GM21390 (cell line): ENCODE data around the gene ADSS2.
A peak's percentile ranks its signal among the peaks of the same experiment; 100 is the strongest.
"Not testable (repeated sequence)": the region's sequence is repeated elsewhere in the genome, so short reads cannot be mapped to it uniquely, and the experiment has no call there.

Source experiments
- ATAC-seq: cut with Tn5 transposase; IDR thresholded peaks from one replicate; pipeline ENCODE4 v1.9.1; 2021; ENCODE audit not compliant: unreplicated experiment

ADSS2 gene

GRCh38 chr1:244451539-244451950 lies at the start of gene ADSS2:
Gene ADSS2, minus strand, starts transcription at chr1:244451909. Its CDS starts 92 bp downstream, at chr1:244451817.
- peak; percentile 17 for ATAC-seq

DNA sequence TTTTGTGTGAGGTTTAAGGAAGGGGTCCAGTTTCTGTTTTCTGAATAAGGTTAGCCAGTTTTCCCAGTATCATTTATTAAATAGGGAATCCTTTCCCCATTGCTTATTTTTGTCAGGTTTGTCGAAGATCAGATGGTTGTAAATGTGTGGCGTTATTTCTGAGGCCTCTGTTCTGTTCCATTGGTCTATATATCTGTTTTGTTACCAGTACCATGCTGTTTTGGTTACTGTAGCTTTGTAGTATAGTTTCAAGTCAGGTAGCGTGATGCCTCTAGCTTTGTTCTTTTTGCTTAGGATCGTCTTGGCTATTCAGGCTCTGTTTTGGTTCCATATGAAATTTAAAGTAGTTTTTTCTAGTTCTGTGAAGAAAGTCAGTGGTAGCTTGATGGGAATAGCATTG lies 48.8 kb upstream of the ADSS2 start:
- not testable (repeated sequence) for ATAC-seq

- ATAC-seq = not testable (repeated sequence)
Observed at GRCh38 chr1:244499484-244499883, 47.8 kb upstream of the ADSS2 start.

GRCh38 chr1:244497805-244498204 lies 46.1 kb upstream of the ADSS2 start:
- ATAC-seq = no peak

- ATAC-seq = no peak
Observed at GRCh38 chr1:244496186-244496585, 44.5 kb upstream of the ADSS2 start.

GRCh38 chr1:244494653-244495052 lies 42.9 kb upstream of the ADSS2 start:
- ATAC-seq = no peak

DNA sequence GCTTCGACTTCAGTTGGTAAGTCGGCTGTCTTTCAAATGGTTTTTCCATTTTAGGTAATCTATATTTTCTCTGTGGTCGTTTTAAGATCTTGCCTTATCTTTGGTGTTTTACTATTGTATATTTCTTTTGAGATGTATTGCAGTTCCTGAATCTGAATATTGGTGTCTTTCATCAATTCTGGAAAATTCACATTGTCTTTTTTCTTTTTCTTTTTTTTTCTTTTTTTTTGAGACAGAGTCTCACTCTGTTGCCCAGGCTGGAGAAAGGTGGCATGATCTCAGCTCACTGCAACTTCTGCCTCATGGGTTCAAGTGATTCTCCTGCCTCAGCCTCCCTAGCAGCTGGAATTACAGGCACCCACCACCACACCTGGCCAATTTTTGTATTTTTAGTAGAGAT lies 33.3 kb upstream of the ADSS2 start:
- ATAC-seq = not testable (repeated sequence)

DNA sequence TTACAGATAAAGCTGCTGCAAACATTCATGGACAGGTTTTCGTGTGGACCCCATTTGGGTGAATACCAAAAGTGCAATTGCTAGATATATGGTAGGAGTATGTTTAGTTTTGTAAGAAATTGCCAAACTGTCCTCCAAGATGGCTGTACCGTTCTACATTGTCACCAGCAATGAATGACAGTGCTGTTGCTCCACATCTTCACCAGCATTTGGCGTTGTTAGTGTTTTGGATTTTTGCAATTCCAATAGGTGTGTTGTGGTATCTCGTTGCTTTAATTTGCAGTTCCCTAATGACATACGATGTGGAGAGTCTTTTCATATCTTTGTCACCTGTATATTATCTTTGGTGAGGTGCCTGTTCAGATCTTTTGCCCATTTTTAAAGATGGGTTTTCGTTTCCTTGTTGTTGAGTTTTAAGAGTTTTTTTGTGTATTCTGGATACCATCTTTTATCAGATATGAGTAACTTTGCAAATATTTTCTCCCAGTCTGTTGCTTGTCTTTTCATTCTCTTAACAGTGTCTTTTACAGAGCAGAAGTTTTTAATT lies 21.4 kb upstream of the ADSS2 start:
- no peak for ATAC-seq

GRCh38 chr1:244466724-244467123 lies 15.0 kb upstream of the ADSS2 start:
- no peak for ATAC-seq

GRCh38 chr1:244461245-244462071 lies 9.7 kb upstream of the ADSS2 start, which contains the start of gene CATSPERE:
Gene CATSPERE, plus strand, starts transcription at chr1:244461273. Its CDS starts 157 bp downstream, at chr1:244461430.
- peak; percentile 99 for ATAC-seq

DNA sequence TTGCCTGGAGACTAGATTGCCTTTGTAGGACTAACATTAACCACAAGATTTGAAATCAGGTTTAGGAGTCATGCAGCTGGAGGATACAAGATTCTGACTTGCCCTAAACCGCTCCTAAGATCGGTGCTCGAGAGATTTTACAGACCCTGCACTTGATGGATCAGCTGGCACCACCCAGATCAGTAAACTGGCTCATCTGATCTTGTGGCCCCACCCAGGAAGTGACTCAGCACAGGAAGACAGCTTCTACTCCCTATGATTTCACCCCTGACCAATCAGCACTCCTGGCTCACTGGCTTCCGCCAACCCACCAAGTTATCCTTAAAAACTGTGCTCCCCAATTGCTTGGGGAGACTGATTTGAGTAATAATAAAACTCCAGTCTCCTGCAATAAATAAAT lies 8.5 kb upstream of the ADSS2 start:
- no peak for ATAC-seq

- no peak for ATAC-seq
Observed at GRCh38 chr1:244458781-244459180, 7.1 kb upstream of the ADSS2 start.

DNA sequence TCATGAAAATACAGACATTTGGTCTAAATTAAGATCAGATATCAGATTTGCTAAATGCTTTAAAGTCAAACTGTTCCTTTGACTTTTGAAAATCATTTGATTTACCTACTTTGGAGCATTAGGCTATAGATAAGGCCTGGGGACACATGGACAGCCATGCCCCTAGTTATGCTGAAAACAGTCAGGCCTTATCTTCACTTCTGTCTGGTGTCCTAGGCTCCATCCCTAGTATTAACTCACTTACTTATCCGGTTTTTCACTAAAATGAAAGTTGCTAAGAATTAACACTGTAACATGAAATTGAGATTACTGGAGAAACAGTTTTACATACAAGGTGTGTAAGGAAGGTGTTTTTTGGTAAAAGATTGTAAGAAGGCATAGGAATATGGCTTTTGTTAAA lies 4.9 kb upstream of the ADSS2 start:
- no peak for ATAC-seq

DNA sequence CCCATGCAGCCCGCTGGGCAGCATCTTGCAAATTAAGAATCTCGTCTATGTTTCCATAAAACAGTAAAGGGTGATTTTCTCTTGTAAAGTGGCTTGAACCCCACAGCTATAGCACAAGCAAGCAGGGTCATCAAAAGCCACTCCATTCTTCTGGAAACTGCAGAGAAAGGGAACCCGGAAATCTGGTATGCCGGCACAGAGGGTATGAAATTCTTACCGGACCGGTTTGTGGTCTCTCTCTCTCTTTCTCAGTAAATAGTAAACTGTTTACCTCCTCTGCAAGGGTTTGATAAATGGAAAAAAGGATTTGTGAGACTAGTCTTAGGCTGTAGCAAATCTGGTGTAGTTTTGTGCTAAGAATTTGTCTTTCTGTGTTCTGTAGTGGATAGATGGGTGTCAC lies 2.7 kb upstream of the ADSS2 start:
- ATAC-seq = no peak

- peak; percentile 93 for ATAC-seq
Observed at GRCh38 chr1:244451951-244452795, 464 bp upstream of the ADSS2 start.

- peak; percentile 14 for ATAC-seq
Observed at GRCh38 chr1:244450597-244451538, 841 bp downstream of the ADSS2 start.

GRCh38 chr1:244449936-244450508 lies 1.7 kb downstream of the ADSS2 start:
- ATAC-seq = no peak

- ATAC-seq = no peak
Observed at GRCh38 chr1:244448279-244449036, 3.3 kb downstream of the ADSS2 start.

GRCh38 chr1:244447552-244447951 lies 4.2 kb downstream of the ADSS2 start:
- no peak for ATAC-seq
